Activated T-cell treated with anti-CD3 and anti-CD28 coated beads, Interleukin-2, amount 50 U/mL, for 4 hours (primary cell): ENCODE results near the gene GRK5. TPM values are rescaled to one million over a fixed set of nuclear protein-coding genes. Genes with fewer than 3 reads are reported as not detected.

Experiments
- ATAC-seq, 2 donors: fragments of 200-7000 bp; cut with Tn5 transposase; one replicate each; pipeline ENCODE4 v1.10.0; 2021
- DNase-seq: peaks from one replicate; pipeline ENCODE4 v3.0.0-alpha.2; 2020
- H3K27me3 Mint-ChIP-seq: one replicate; pipeline ENCODE4 v1.8.0; 2021; ENCODE audit warnings: low read depth, mixed read lengths
- H3K36me3 Mint-ChIP-seq: one replicate; pipeline ENCODE4 v1.8.0; 2022; ENCODE audit warnings: mixed read lengths; ENCODE audit not compliant: insufficient read depth
- H3K4me1 Mint-ChIP-seq: one replicate; pipeline ENCODE4 v1.8.0; 2021; ENCODE audit warnings: low read depth, mixed read lengths
- H3K4me3 Mint-ChIP-seq: one replicate; pipeline ENCODE4 v1.8.0; 2021; ENCODE audit warnings: mild to moderate bottlenecking, moderate library complexity, mixed read lengths
- H3K9me3 Mint-ChIP-seq: one replicate; pipeline ENCODE4 v1.8.0; 2021; ENCODE audit warnings: mixed read lengths
- total RNA-seq, 3 donors: library from RNA; stranded (reverse); gene quantifications; one replicate each; pipeline ENCODE4 v1.2.1, GENCODE V29; 2021

GRK5 gene
- total RNA-seq, 3 donors from 2014 or later, result 14.0 to 15.6 (median 15.3) TPM

DNA sequence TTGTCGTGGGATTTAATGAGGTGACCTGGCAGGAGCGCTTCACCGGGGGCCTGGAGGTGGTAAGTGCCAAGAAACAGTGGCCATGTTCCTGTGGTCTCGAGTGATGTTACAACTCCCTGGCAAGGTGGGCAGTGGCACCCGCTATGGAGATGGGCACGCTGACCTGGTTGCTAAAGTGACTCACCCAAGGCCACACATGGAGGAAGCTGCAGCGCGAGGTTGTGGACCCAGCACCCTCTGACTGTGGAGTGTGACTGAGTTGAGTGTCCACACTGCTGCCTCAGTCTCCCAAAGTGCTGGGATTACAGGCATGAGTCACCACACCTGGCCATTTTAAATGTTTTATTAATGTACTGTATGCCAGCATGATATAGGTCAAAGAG lies 261.9 kb downstream of the GRK5 start:
- Mint-ChIP-seq H3K9me3 (no peaks in the 10 kb centered on the region), H3K4me1 (peaks cover 16% of the 10 kb centered on the region), H3K36me3 (no peaks in the 10 kb centered on the region), H3K27me3 (no peaks in the 10 kb centered on the region), H3K4me3 (no peak overlapping the region)
- DNase-seq (no peak), ATAC-seq (no peak)

DNA sequence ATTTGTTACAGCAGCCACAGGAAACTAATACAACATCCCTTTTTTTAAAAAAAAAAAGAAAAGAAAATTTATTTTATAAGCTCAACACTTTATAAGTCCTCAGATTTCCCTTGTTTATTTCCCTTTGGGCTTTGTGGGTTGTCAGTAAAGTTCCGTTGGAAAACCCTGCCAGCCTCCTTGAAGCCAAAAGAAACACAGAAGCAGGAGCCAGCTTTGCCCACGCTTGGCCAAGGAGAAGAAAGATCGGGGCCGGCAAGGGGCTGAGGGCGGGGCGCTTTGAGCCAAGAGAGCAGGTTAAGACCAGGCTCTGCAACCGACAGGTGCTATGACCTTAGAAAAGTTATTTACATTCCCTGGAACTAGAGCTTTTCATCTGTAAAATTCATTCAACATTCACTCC lies 262.5 kb downstream of the GRK5 start:
- Mint-ChIP-seq H3K27me3 (no peaks in the 10 kb centered on the region), H3K4me3 (no peak overlapping the region), H3K36me3 (no peaks in the 10 kb centered on the region), H3K9me3 (no peaks in the 10 kb centered on the region), H3K4me1 (peaks cover 16% of the 10 kb centered on the region)
- DNase-seq, result no peak
- no peak for ATAC-seq

DNA sequence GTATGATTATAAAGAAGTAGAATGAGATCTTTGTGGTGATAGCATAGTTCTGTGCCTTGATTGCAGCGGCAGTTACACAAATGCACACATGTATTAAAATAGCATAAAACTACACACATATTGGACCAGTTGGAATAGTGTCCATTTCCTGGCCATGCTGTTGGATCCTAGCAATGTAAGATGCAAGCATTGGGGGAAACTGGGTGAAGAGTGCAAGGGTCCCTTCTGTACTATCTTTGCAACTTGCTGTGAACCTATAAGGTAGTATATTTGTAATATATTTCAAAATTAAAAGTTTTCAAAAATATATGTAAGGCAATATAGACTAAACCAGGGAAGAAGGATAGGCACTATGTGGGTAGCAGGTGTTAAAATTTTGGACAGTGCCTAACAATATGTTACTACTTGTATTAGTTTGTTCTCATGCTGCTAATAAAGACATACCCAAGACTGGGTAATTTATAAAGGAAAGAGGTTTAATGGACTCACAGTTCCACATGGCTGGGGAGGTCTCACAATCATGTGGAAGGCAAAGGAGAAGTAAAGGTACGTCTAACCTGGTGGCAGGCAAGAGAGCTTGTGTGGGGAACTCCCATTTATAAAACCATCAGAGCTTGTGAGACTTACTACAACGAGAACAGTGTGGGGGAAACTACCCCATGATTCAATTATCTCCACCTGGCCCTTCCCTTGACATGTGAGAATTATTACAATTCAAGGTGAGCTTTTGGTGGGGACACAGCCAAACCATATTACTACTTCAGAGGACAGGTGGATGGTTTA lies 263.7 kb downstream of the GRK5 start:
- no peaks in the 10 kb centered on the region for H3K27me3 Mint-ChIP-seq
- peaks cover 11% of the 10 kb centered on the region for H3K4me1 Mint-ChIP-seq

DNA sequence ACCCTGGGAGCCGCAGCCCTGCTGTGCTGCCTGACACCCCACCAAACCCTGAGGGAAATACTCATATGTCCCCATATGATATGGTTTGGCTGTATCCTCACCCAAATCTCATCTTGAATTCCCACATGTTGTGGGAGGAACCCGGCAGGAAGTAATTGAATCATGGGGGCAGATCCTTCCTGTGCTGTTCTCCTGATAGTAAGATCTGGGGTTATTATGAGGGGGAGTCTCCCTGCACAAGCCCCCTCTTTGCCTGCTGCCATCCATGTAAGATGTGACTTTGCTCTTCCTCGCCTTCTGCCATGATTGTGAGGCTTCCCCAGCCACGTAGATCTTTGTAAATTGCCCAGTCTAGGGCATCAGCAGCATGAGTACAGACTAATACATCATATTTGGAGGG lies 266.4 kb downstream of the GRK5 start:
- H3K27me3 Mint-ChIP-seq, result no peaks in the 10 kb centered on the region
- no peaks in the 10 kb centered on the region for H3K9me3 Mint-ChIP-seq
- no peak overlapping the region for H3K4me3 Mint-ChIP-seq
- no peak for ATAC-seq
- peaks cover 19% of the 10 kb centered on the region for H3K4me1 Mint-ChIP-seq
- H3K36me3 Mint-ChIP-seq, result no peaks in the 10 kb centered on the region
- DNase-seq, result no peak

More for the DNA sequence above, 263.7 kb downstream of the GRK5 start:
- ATAC-seq (no peak), DNase-seq (no peak)
- Mint-ChIP-seq H3K36me3 (no peaks in the 10 kb centered on the region), H3K9me3 (no peaks in the 10 kb centered on the region), H3K4me3 (no peak overlapping the region)

DNA sequence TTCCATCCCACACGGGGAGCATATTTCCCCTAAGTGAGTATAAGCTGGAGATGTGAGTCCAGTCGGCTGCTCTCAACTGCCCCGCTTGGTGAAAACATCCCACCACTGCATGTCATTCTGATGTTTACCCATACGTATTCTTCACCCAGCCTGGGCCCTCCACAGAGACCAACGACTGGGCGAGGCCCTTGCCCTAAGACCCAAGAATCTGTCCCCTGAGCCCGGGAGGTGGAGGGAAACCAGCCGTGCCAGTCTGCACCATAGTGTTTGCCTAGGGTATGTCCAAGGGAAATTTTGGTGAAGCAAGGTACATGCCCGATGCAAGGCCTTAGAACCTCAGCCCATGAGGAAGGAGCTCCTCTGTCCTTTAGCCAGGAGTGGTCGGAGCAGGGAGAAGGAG lies 267.2 kb downstream of the GRK5 start:
- no peak for DNase-seq
- Mint-ChIP-seq H3K4me3 (no peak overlapping the region), H3K27me3 (no peaks in the 10 kb centered on the region), H3K9me3 (no peaks in the 10 kb centered on the region), H3K4me1 (peaks cover 28% of the 10 kb centered on the region), H3K36me3 (no peaks in the 10 kb centered on the region)
- ATAC-seq, result no peak

DNA sequence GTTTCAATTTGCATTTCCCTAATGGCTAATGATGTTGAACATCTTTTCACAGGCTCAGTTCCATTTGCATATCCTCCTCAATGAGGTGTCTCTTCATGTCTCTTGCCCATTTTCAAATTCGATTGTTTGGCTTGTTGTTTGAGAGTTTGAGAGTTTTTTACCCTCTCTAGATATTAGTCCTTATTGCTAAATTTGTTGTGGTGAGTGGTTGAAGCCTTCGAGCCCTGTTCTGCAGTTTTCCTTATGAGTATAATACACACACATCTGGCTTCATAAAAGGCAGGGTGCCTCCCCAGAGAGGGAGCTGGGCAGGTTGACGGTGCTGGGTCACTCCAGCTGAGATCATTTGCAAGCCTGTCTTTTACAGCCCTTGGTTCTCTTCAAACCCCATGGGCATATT lies 270.1 kb downstream of the GRK5 start:
- DNase-seq (no peak), ATAC-seq (no peak)
- Mint-ChIP-seq H3K4me3 (no peak overlapping the region), H3K27me3 (no peaks in the 10 kb centered on the region), H3K9me3 (no peaks in the 10 kb centered on the region), H3K36me3 (no peaks in the 10 kb centered on the region), H3K4me1 (peaks cover 28% of the 10 kb centered on the region)

DNA sequence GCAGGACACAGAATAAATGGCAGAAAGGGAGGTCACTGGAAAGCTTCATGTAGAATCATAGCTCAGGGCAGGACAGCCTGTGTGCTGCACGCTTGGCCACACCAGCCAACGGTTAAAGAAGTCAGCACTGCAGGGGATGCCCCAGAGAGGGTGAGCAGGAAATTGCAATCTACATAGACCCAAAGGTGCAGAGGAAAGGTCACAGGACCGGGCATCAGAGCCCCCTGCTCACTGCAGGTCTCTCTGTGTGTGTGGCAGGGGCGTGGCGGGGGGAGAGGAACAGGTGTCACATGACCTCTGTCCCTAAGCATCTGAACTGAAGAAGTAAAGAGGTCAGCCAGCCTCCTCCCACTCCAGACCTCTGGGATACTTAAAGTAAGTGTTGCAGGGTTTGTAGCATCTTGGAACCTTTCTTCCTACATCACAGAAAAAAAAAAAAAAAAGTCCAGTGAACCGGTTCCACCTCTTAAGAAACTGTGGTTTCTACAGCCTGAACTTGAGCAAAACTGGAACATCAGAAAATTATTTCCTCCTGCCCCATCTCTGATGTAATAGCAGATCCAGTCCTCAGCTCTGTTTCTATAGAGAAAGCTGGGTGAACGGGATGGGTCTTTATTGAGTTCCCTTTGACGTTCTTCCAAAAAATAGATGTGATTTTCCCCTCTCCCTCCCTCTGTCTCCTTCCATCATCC lies 270.9 kb downstream of the GRK5 start:
- Mint-ChIP-seq H3K36me3 (no peaks in the 10 kb centered on the region), H3K9me3 (no peaks in the 10 kb centered on the region), H3K4me1 (peaks cover 28% of the 10 kb centered on the region), H3K4me3 (peak overlapping the region; percentile 26), H3K27me3 (no peaks in the 10 kb centered on the region)
- ATAC-seq, result peak; percentile 72 to 87
- DNase-seq, result no peak

DNA sequence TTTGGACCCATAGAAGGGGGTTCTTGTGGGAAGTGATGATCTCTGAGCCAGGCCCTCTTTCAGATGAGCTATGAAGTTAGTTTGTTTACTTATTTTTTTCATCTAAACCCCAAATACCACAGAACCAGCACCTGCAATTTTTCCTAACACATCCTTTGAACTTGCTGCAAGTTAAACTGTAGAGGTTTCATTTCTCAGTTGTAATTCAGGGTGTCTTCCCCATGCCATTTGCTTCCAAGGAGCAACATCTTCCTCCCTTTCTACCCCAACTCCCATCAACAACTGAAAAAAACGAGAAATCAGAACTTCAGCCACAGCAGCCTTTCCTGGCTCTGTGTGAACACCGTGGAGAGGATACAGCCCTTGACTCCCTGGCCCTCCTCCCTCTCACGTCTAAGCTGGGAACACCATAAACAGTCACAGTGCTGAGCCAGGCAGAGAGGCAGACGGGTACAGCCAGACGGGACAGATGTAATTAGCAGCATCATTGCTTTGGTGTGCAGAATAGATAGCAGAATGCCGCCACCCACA lies 271.5 kb downstream of the GRK5 start:
- H3K4me3 Mint-ChIP-seq, result peak overlapping the region; percentile 55
- peak in 1 of 2 donors; percentile 42 for ATAC-seq
- H3K27me3 Mint-ChIP-seq, result no peaks in the 10 kb centered on the region
- no peak for DNase-seq
- no peaks in the 10 kb centered on the region for H3K9me3 Mint-ChIP-seq
- H3K4me1 Mint-ChIP-seq, result peaks cover 28% of the 10 kb centered on the region
- no peaks in the 10 kb centered on the region for H3K36me3 Mint-ChIP-seq

DNA sequence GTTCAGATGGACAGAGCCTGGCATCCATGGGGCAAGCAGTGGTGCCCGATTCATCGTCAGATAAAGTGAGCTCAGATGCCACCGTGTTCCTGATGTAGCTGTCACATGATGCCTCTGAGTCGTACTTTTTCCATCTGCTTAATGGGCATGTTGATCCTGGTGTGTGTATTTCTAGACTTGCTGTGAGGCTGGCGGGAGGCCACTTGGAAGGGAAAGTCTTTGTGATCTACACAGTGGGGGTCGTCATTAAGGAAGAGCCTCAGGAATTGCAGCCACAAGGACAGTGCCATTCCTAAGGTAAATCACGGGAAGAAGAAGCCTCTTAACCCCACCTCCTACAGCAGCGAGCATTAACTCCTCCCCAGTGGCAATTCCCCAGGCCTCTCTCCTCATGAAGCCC lies 272.2 kb downstream of the GRK5 start:
- peaks cover 28% of the 10 kb centered on the region for H3K4me1 Mint-ChIP-seq
- H3K9me3 Mint-ChIP-seq, result no peaks in the 10 kb centered on the region
- ATAC-seq (no peak), DNase-seq (no peak)
- H3K27me3 Mint-ChIP-seq, result no peaks in the 10 kb centered on the region
- no peak overlapping the region for H3K4me3 Mint-ChIP-seq
- no peaks in the 10 kb centered on the region for H3K36me3 Mint-ChIP-seq

DNA sequence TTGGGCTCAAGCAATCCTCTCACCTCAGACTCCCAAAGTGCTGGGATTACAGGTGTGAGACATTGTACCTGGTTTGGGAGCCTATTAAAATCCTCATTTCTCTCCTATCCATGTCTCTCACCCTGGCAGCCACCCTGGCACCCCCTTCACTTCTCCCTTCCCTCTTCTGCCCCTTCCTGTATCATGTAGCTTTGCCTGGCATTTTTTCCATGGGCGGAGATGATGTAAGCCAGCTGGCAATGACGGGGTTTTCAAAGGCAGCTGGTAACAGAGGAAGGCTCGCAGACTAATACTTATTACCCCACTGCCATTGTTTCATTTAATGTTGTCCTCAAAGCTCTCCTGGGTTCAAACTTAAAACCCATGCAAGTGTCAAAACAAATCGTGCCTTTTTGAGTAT lies 273.3 kb downstream of the GRK5 start:
- H3K4me1 Mint-ChIP-seq, result peaks cover 28% of the 10 kb centered on the region

DNA sequence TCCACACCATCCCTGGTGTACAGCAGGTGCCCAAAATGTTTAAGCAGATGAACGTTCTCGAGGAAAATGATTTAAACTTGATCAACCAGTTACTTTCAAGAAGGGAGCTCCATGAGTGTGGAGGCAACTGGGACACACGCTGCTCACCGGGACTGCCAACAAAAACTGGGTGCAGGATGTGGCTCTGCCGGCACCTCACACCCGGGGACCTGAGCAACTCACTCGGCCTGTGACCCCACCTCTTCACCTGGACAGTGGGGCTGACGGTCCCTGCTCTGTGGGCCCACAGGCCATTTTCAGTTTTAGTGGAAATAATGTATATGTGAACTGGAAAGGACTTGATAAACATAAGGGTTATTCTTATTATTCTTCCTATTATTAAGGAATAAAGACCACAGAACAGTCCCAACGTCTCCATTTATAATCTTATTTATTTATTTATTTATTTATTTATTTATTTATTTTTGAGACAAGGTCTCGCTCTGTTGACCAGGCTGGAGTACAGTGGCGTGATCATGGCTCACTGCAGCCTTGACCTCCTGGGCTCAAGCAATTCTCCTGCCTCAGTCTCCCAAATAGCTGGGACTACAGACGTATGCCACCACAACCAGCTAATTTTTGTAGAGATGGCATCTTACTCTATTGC lies 274.5 kb downstream of the GRK5 start:
- H3K9me3 Mint-ChIP-seq, result no peaks in the 10 kb centered on the region
- H3K36me3 Mint-ChIP-seq, result no peaks in the 10 kb centered on the region
- no peaks in the 10 kb centered on the region for H3K27me3 Mint-ChIP-seq
- no peak for DNase-seq
- peaks cover 28% of the 10 kb centered on the region for H3K4me1 Mint-ChIP-seq
- no peak for ATAC-seq
- no peak overlapping the region for H3K4me3 Mint-ChIP-seq

More for the DNA sequence above, 273.3 kb downstream of the GRK5 start:
- H3K36me3 Mint-ChIP-seq, result no peaks in the 10 kb centered on the region
- ATAC-seq (no peak), DNase-seq (no peak)
- no peaks in the 10 kb centered on the region for H3K9me3 Mint-ChIP-seq
- H3K4me3 Mint-ChIP-seq, result no peak overlapping the region
- no peaks in the 10 kb centered on the region for H3K27me3 Mint-ChIP-seq

DNA sequence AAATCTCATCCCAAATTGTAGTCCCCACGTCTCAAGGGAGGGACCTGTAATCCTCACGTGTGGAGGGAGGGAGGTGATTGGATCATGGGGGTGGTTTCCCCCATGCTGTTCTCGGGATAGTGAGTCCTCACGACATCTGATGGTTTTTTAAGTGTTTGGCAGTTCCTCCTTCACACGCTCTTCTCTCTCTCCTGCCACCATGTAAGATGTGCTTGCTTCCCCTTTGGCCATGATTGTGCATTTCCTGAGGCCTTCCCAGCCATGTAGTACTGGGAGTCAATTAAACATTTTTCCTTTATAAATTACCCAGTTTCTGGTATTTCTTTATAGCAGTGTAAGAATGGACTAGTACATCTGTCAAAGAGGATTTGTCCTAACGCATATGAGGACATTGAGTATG lies 275.6 kb downstream of the GRK5 start:
- peaks cover 18% of the 10 kb centered on the region for H3K4me1 Mint-ChIP-seq
- H3K36me3 Mint-ChIP-seq, result no peaks in the 10 kb centered on the region
- DNase-seq, result no peak
- no peak overlapping the region for H3K4me3 Mint-ChIP-seq
- ATAC-seq, result no peak
- no peaks in the 10 kb centered on the region for H3K9me3 Mint-ChIP-seq
- no peaks in the 10 kb centered on the region for H3K27me3 Mint-ChIP-seq

DNA sequence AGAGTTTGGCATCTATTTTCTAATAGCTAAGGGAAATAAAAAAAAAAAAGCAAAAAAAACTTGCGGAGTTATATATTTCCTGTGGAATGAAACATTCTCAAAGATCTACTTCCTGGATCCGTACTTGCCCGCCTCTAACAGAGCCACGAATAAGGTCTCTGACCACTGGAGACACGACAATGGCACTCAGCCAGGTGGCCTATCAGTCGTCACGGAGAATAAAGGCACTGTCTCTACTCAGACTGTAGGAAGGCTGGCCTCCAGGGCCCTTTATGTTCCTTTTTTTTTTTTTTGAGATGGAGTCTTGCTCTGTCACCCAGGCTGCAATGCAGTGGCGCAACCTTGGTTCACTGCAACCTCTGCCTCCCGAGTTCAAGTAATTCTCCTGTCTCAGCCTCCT lies 276.5 kb downstream of the GRK5 start:
- Mint-ChIP-seq H3K36me3 (no peaks in the 10 kb centered on the region), H3K4me1 (peaks cover 12% of the 10 kb centered on the region), H3K9me3 (no peaks in the 10 kb centered on the region), H3K4me3 (no peak overlapping the region), H3K27me3 (no peaks in the 10 kb centered on the region)
- ATAC-seq (no peak), DNase-seq (no peak)

DNA sequence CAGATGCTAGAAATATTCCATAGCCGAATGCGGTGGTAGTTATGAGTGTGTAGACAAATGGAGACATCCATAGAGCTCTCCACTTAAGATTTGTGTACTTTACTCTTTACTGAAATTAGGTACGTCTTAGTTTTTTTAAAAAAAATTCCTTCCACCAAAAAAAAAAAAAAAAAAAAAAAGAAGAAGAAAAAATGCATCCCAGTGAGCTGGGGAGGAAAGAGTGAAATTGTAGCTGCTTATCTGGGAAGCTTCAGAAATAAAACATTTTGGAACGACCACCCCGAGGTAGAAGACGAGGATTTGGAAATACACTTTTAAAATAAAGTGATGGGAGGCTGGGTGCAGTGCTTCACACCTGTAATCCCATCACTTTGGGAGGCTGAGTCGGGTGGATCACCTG lies 281.3 kb downstream of the GRK5 start:
- H3K4me1 Mint-ChIP-seq, result peaks cover 26% of the 10 kb centered on the region
- H3K27me3 Mint-ChIP-seq, result no peaks in the 10 kb centered on the region
- no peaks in the 10 kb centered on the region for H3K36me3 Mint-ChIP-seq
- no peak for ATAC-seq
- peak overlapping the region; percentile 77 for H3K4me3 Mint-ChIP-seq
- DNase-seq, result no peak
- no peaks in the 10 kb centered on the region for H3K9me3 Mint-ChIP-seq

DNA sequence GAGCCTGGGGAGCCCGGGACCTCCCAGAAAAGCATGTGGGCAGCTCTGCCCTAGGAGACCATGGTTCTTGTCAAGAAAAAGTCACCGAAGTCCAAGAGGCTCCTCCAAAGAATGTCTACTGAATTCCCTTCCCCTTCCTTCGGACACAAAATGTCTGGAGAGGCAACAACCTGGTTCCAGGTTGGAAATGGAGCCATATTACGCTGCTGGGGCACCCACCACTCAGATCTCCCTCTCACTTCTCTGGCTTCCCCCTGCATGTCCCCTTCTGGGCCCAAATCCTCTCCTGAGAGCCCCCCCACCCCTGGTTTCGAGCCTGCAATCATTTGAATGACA lies 282.6 kb downstream of the GRK5 start:
- peaks cover 39% of the 10 kb centered on the region for H3K4me1 Mint-ChIP-seq

More for the DNA sequence above, 282.6 kb downstream of the GRK5 start:
- DNase-seq (no peak), ATAC-seq (no peak)
- H3K9me3 Mint-ChIP-seq, result no peaks in the 10 kb centered on the region
- H3K27me3 Mint-ChIP-seq, result no peaks in the 10 kb centered on the region
- peak overlapping the region; percentile 77 for H3K4me3 Mint-ChIP-seq
- H3K36me3 Mint-ChIP-seq, result no peaks in the 10 kb centered on the region
